Measurements from ENCODE around the gene DCPS. TPM values are rescaled to one million over a fixed set of nuclear protein-coding genes. Genes with fewer than 3 reads are reported as not detected.

Gene DCPS
- polyA plus RNA-seq, 4 donors: 12.2 to 23.3 (median 16.4) TPM

DNA sequence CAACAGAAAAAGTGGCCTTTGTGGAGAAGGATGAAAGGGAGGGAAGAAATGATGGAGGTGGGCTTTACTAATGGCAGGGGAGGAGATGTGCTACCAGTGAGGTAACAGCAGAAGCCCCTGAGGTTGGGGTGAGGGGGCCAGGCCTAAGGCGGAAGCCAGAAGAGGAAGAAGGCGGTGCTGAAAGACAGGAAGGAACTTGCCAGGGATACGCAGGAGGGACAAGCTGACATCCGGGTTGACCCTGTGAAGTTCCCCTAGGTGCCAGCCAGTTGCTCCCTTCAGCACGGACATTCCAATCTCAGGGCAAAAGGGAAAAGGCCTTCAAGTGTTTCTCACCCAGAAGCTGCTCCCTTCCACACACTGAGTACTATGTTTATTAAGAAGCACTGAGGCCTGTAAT lies 23.3 kb upstream of the DCPS start:
- no peak for FAIRE-seq
- no peak overlapping the region for H3K27ac ChIP-seq (ENCODE audit: low read depth in 1 of 3, low read length in 2 of 3)
- H3K9me3 ChIP-seq (ENCODE audit: control insufficient read depth in 2 of 2, insufficient read depth in 1 of 2, low read depth in 1 of 2, low read length in 1 of 2): peaks cover 0 to 2% of the 10 kb centered on the region in 2 donors
- no peaks in the 10 kb centered on the region for H3K27me3 ChIP-seq (ENCODE audit: control insufficient read depth in 3 of 3, insufficient read depth in 3 of 3, low read length in 3 of 3)
- no peak overlapping the region for H3K4me3 ChIP-seq (ENCODE audit: low read depth in 1 of 3, low read length in 3 of 3)
- H3K4me1 ChIP-seq (ENCODE audit: control insufficient read depth in 3 of 3, insufficient read depth in 2 of 3, low read depth in 1 of 3, low read length in 2 of 3): peaks cover 0 to 7% (median 0%) of the 10 kb centered on the region in 3 donors
- WGBS, 3 donors: 70 to 74% (median 71%) methylated on average over 5 of the region's 5 CpGs
- H3K36me3 ChIP-seq (ENCODE audit: control insufficient read depth in 3 of 3, insufficient read depth in 2 of 3, low read depth in 1 of 3, low read length in 3 of 3): peaks cover 0 to 25% (median 3%) of the 10 kb centered on the region in 3 donors
- DNase-seq: no peak

DNA sequence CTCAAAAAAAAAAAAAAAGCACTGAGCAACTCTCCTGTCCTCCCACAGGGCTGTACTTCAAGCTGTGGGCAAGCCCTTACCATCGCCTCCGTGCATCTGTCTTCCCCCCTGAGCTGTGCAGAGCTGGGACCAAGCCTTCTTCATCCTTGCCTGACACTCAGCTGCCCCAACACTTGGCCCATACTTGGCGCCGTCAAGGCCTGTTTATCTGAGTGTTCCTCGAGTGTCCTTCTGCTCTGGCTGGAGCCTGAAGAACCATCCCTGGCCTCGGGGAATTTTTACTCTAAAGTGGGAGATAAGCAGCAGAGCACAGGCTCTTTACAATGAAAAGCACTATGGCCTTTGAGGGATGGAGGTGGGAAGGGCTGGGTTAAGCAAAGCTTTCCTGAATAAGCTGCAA lies 22.6 kb upstream of the DCPS start:
- H3K9me3 ChIP-seq (ENCODE audit: control insufficient read depth in 2 of 2, insufficient read depth in 1 of 2, low read depth in 1 of 2, low read length in 1 of 2): peaks cover 0 to 2% of the 10 kb centered on the region in 2 donors
- H3K27ac ChIP-seq (ENCODE audit: low read depth in 1 of 3, low read length in 2 of 3): no peak overlapping the region
- H3K27me3 ChIP-seq (ENCODE audit: control insufficient read depth in 3 of 3, insufficient read depth in 3 of 3, low read length in 3 of 3): no peaks in the 10 kb centered on the region
- peaks cover 0 to 19% (median 3%) of the 10 kb centered on the region in 3 donors for H3K36me3 ChIP-seq (ENCODE audit: control insufficient read depth in 3 of 3, insufficient read depth in 2 of 3, low read depth in 1 of 3, low read length in 3 of 3)
- WGBS, 3 donors: 88 to 89% (median 89%) methylated on average over 6 of the region's 6 CpGs
- H3K4me1 ChIP-seq (ENCODE audit: control insufficient read depth in 3 of 3, insufficient read depth in 2 of 3, low read depth in 1 of 3, low read length in 2 of 3): peaks cover 0 to 7% (median 0%) of the 10 kb centered on the region in 3 donors
- no peak for DNase-seq
- FAIRE-seq: no peak
- H3K4me3 ChIP-seq (ENCODE audit: low read depth in 1 of 3, low read length in 3 of 3): no peak overlapping the region

DNA sequence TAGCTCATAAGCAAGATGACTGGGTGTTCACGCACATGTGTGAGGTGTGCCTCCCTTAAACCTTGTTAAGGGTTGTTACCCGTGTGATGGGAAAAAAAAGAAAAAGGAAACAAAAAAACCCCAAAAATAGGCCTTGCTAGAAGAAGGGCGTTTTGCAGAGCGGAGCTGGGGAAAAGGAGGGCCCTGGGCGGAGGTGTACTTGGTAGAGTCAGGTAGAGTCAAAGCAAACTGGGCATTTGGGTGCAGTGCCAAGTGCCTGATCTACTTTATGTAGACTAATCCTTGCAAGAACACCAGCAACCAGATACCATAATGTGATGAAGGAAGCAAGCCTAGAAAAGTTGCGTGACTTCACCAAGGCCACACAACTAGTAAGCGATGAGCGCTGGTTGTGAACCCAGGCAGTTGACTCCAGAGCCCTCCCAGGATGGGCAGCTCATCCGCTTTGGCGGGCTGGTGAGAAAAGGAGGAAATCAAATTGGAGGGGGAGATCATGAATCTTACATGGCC lies 22.1 kb upstream of the DCPS start:
- DNase-seq: no peak
- H3K27ac ChIP-seq (ENCODE audit: low read depth in 1 of 3, low read length in 2 of 3): peak overlapping the region in 1 of 3 donors; percentile 96
- H3K4me1 ChIP-seq (ENCODE audit: control insufficient read depth in 3 of 3, insufficient read depth in 2 of 3, low read depth in 1 of 3, low read length in 2 of 3): peaks cover 0 to 7% (median 0%) of the 10 kb centered on the region in 3 donors
- no peak overlapping the region for H3K4me3 ChIP-seq (ENCODE audit: low read depth in 1 of 3, low read length in 3 of 3)
- H3K27me3 ChIP-seq (ENCODE audit: control insufficient read depth in 3 of 3, insufficient read depth in 3 of 3, low read length in 3 of 3): no peaks in the 10 kb centered on the region
- peaks cover 0 to 2% of the 10 kb centered on the region in 2 donors for H3K9me3 ChIP-seq (ENCODE audit: control insufficient read depth in 2 of 2, insufficient read depth in 1 of 2, low read depth in 1 of 2, low read length in 1 of 2)
- H3K36me3 ChIP-seq (ENCODE audit: control insufficient read depth in 3 of 3, insufficient read depth in 2 of 3, low read depth in 1 of 3, low read length in 3 of 3): peaks cover 0 to 18% (median 3%) of the 10 kb centered on the region in 3 donors
- WGBS, 3 donors: 89 to 96% (median 95%) methylated on average over 10 of the region's 10 CpGs
- FAIRE-seq: no peak

DNA sequence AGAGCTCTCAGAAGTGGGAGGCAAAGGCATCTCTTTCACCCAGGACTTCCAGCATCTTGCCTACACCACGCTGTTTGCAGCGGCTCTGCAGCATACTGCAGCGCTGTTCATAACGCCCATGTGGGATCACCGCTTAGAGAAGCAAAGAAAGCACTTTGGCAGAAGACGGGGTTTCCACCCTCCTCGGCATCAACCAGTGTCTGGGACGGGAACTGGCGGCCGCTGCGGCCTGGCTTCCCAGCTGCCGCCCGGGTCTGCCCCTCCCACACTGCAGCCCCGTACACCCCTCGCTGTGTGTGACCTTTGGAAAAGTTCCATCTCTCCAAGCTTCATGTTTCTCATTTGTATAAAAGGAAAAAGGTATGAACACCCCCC lies 21.5 kb upstream of the DCPS start:
- peak overlapping the region; percentile 74 to 90 (median 80) for H3K4me3 ChIP-seq (ENCODE audit: low read depth in 1 of 3, low read length in 3 of 3)
- DNase-seq: peak; percentile 38 to 74
- peaks cover 0 to 13% (median 0%) of the 10 kb centered on the region in 3 donors for H3K36me3 ChIP-seq (ENCODE audit: control insufficient read depth in 3 of 3, insufficient read depth in 2 of 3, low read depth in 1 of 3, low read length in 3 of 3)
- H3K27ac ChIP-seq (ENCODE audit: low read depth in 1 of 3, low read length in 2 of 3): peak overlapping the region; percentile 82 to 96 (median 95)
- H3K27me3 ChIP-seq (ENCODE audit: control insufficient read depth in 3 of 3, insufficient read depth in 3 of 3, low read length in 3 of 3): no peaks in the 10 kb centered on the region
- 1 to 4% (median 2%) methylated on average over 15 of the region's 15 CpGs for WGBS, 3 donors
- H3K4me1 ChIP-seq (ENCODE audit: control insufficient read depth in 3 of 3, insufficient read depth in 2 of 3, low read depth in 1 of 3, low read length in 2 of 3): peaks cover 0 to 7% (median 0%) of the 10 kb centered on the region in 3 donors
- FAIRE-seq: no peak
- H3K9me3 ChIP-seq (ENCODE audit: control insufficient read depth in 2 of 2, insufficient read depth in 1 of 2, low read depth in 1 of 2, low read length in 1 of 2): peaks cover 0 to 2% of the 10 kb centered on the region in 2 donors

DNA sequence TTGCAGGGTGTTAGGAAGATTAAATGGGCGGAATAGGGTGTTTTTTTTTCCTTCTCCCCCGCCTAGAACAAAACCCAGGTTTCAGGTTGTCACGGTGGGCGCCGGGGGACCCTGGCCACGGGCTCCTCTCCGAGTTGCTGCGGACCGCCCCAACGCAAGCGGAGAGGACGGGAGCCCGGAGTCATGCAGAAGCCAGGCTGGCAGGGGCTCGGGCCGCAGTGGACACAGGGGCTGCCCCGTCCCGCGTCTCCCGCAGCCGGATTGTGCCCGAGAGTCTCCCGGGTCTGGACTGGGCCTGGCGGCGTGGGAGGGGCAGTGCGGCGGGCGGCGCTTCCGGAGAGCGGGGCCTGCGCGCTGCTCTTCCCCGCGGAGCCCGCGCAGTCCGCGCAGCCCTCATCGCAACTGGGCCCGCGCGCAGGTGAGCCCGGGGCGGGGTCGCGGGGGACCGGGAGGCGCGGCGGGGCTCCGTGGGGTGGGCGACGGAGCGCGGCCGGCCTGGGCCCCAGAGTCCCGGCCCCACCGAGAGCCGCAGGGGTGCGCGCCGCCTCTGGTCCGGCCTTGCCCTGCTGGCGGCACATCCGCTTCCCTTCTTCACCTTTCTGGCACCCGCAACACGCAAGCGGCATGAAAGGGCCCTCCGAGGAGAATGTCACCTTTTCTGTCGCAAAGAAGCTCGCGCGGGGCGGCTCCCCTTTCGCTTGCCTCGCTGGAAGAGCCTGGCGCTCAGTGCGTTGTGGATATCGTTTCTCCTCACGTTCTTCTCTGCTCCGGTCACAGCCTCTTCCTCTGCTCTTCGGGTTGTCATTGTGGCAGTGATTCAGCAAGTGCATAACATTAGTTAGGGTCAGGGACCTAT lies 20.9 kb upstream of the DCPS start, which contains the start of gene TIRAP:
Gene TIRAP, plus strand, starts transcription at position 358 of the 856 bp plus-strand sequence. CDS start 7,802 bp downstream, outside the sequence.
- DNase-seq: peak; percentile 68 to 86
- 0 to 1% (median 0%) methylated on average over 56 to 82 of the region's 82 CpGs for WGBS, 3 donors

DNA sequence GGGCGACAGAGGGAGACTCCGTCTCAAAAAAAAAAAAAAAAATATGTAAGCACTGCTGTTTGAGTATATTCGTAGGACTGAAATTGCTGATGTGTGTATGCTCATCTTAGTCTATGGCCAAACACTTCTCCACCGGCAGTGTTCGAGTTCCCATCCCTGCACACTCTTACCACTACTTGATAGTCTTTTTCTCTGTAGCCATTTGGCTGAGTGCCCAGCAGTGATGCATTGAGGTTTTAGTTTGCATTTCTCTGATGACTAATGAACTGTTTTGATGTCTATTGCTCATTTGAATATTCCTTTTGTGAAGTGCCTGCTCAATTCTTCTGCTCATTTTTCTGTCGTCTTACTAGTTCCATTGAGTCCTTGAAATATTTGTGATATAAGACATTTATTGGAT lies 19.0 kb upstream of the DCPS start:
- H3K36me3 ChIP-seq (ENCODE audit: control insufficient read depth in 3 of 3, insufficient read depth in 2 of 3, low read depth in 1 of 3, low read length in 3 of 3): peaks cover 0 to 11% (median 0%) of the 10 kb centered on the region in 3 donors
- H3K9me3 ChIP-seq (ENCODE audit: control insufficient read depth in 2 of 2, insufficient read depth in 1 of 2, low read depth in 1 of 2, low read length in 1 of 2): peaks cover 0 to 2% of the 10 kb centered on the region in 2 donors
- FAIRE-seq: no peak
- no peak overlapping the region for H3K4me3 ChIP-seq (ENCODE audit: low read depth in 1 of 3, low read length in 3 of 3)
- no peaks in the 10 kb centered on the region for H3K27me3 ChIP-seq (ENCODE audit: control insufficient read depth in 3 of 3, insufficient read depth in 3 of 3, low read length in 3 of 3)
- 41 to 49% (median 43%) methylated on average over 6 of the region's 6 CpGs for WGBS, 3 donors
- H3K27ac ChIP-seq (ENCODE audit: low read depth in 1 of 3, low read length in 2 of 3): no peak overlapping the region
- DNase-seq: peak; percentile 22 to 91
- H3K4me1 ChIP-seq (ENCODE audit: control insufficient read depth in 3 of 3, insufficient read depth in 2 of 3, low read depth in 1 of 3, low read length in 2 of 3): peaks cover 0 to 7% (median 0%) of the 10 kb centered on the region in 3 donors

More for the DNA sequence above, 20.9 kb upstream of the DCPS start, which contains the start of gene TIRAP:
- Histone ChIP-seq H3K9me3 (ENCODE audit: control insufficient read depth in 2 of 2, insufficient read depth in 1 of 2, low read depth in 1 of 2, low read length in 1 of 2) (peaks cover 0 to 2% of the 10 kb centered on the region in 2 donors), H3K4me3 (ENCODE audit: low read depth in 1 of 3, low read length in 3 of 3) (peak within 1 kb of the TSS; percentile 80 to 90 (median 88)), H3K36me3 (ENCODE audit: control insufficient read depth in 3 of 3, insufficient read depth in 2 of 3, low read depth in 1 of 3, low read length in 3 of 3) (peaks cover 0 to 11% (median 0%) of the 10 kb centered on the region in 3 donors), H3K27ac (ENCODE audit: low read depth in 1 of 3, low read length in 2 of 3) (peak within 1 kb of the TSS; percentile 84 to 96 (median 95)), H3K27me3 (ENCODE audit: control insufficient read depth in 3 of 3, insufficient read depth in 3 of 3, low read length in 3 of 3) (no peaks in the 10 kb centered on the region), H3K4me1 (ENCODE audit: control insufficient read depth in 3 of 3, insufficient read depth in 2 of 3, low read depth in 1 of 3, low read length in 2 of 3) (peaks cover 0 to 7% (median 0%) of the 10 kb centered on the region in 3 donors)
- no peak for FAIRE-seq

DNA sequence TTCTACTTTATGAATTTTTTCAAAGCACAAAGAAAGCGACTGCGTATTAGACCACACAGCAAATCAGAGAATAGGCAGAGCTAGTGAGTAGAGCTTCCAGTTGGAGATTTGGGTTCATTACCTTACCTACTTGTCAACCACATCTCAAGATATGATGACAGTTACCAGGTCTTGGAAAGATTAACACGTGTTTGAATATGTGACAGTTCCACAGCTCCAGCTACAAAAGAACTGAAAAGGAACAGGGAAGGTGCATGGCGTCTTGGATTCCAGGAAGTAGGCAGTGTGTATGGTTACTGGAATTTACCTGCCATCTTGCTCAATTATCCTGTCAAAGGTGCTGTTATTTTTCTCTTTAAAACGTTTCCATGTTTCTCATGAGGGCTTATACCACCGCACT lies 15.6 kb upstream of the DCPS start:
- Histone ChIP-seq H3K36me3 (ENCODE audit: control insufficient read depth in 3 of 3, insufficient read depth in 2 of 3, low read depth in 1 of 3, low read length in 3 of 3) (peaks cover 2 to 40% (median 13%) of the 10 kb centered on the region in 3 donors), H3K9me3 (ENCODE audit: control insufficient read depth in 2 of 2, insufficient read depth in 1 of 2, low read depth in 1 of 2, low read length in 1 of 2) (peaks cover 0 to 2% of the 10 kb centered on the region in 2 donors), H3K4me3 (ENCODE audit: low read depth in 1 of 3, low read length in 3 of 3) (no peak overlapping the region), H3K4me1 (ENCODE audit: control insufficient read depth in 3 of 3, insufficient read depth in 2 of 3, low read depth in 1 of 3, low read length in 2 of 3) (no peaks in the 10 kb centered on the region), H3K27me3 (ENCODE audit: control insufficient read depth in 3 of 3, insufficient read depth in 3 of 3, low read length in 3 of 3) (no peaks in the 10 kb centered on the region), H3K27ac (ENCODE audit: low read depth in 1 of 3, low read length in 2 of 3) (no peak overlapping the region)
- 84 to 87% (median 86%) methylated on average over 6 of the region's 6 CpGs for WGBS, 3 donors
- no peak for FAIRE-seq
- no peak for DNase-seq

DNA sequence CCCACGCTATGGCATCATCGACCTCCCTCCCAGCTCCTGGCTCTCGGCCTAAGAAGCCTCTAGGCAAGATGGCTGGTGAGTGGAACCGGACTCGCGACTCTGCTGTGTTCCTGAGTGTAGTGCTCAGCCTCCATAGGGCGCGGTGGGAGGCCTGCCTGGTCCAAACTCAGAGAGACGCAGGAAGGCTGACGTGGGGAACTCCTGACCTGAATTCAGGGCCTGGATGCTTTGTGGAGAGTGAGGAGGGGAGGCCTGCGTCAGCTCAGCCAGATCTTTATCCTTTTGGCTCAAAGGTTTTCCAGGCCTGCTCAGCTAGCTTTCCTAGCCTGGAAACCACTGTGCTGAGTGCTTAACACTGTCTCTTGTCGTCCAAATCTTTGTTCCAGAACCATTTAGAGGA lies 13.0 kb upstream of the DCPS start:
- DNase-seq (no peak), FAIRE-seq (no peak)
- Histone ChIP-seq H3K9me3 (ENCODE audit: control insufficient read depth in 2 of 2, insufficient read depth in 1 of 2, low read depth in 1 of 2, low read length in 1 of 2) (no peaks in the 10 kb centered on the region), H3K36me3 (ENCODE audit: control insufficient read depth in 3 of 3, insufficient read depth in 2 of 3, low read depth in 1 of 3, low read length in 3 of 3) (peaks cover 8 to 52% (median 19%) of the 10 kb centered on the region in 3 donors), H3K27me3 (ENCODE audit: control insufficient read depth in 3 of 3, insufficient read depth in 3 of 3, low read length in 3 of 3) (no peaks in the 10 kb centered on the region), H3K4me3 (ENCODE audit: low read depth in 1 of 3, low read length in 3 of 3) (no peak overlapping the region), H3K4me1 (ENCODE audit: control insufficient read depth in 3 of 3, insufficient read depth in 2 of 3, low read depth in 1 of 3, low read length in 2 of 3) (no peaks in the 10 kb centered on the region), H3K27ac (ENCODE audit: low read depth in 1 of 3, low read length in 2 of 3) (no peak overlapping the region)
- WGBS, 3 donors: 88 to 93% (median 92%) methylated on average over 12 of the region's 12 CpGs

Measured in small intestine (tissue), 7 donors.